GM12891 (cell line): ENCODE results near the gene EFCAB11.

Experiments
- PAX5 ChIP-seq: IDR thresholded peaks from 2 replicates; pipeline ENCODE4 v1.6.1; 2011; ENCODE audit warnings: low read length, moderate library complexity, mild to moderate bottlenecking; ENCODE audit not compliant: insufficient read depth, severe bottlenecking
- POLR2A ChIP-seq: IDR thresholded peaks from 2 replicates; pipeline ENCODE4 v1.6.1; 2011; ENCODE audit warnings: low read depth, low read length, control low read depth
- POLR2AphosphoS5 ChIP-seq: IDR thresholded peaks from 2 replicates; pipeline ENCODE4 v1.6.1; 2011; ENCODE audit warnings: low read depth, low read length, control low read depth
- POU2F2 ChIP-seq: IDR thresholded peaks from 2 replicates; pipeline ENCODE4 v1.6.1; 2011; ENCODE audit warnings: low read depth, mild to moderate bottlenecking, control low read depth, low read length, moderate library complexity
- SPI1 ChIP-seq: IDR thresholded peaks from 2 replicates; pipeline ENCODE4 v1.6.1; 2011; ENCODE audit warnings: low read depth, low read length, control low read depth
- TAF1 ChIP-seq: IDR thresholded peaks from 2 replicates; pipeline ENCODE4 v1.6.1; 2011; ENCODE audit warnings: low read depth, low read length, control low read depth

DNA sequence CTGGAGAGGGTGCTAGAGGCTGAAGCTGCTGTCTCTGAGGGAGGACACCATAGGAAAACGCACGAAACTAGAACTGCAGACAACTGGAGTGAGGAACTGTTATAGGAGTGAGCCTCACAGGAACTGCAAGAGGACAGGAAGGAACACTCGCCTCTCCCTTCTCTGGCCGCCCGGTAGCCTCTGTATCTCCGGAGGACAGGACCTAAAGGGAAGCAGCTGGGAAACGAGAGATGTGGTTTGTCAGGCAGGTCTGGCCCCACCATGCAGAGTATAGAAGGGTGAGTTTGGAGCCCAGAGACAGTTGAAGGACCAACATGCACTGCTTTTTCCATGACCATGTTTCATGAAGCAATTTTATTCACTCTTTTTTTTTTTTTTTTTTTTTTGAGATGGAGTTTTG, 127.3 kb downstream of the EFCAB11 start:
- TF ChIP-seq PAX5 (no peak), POLR2AphosphoS5 (no peak), POLR2A (no peak), TAF1 (no peak), POU2F2 (no peak), SPI1 (no peak)
